Activated CD4-positive, alpha-beta T cell treated with anti-CD3 and anti-CD28 coated beads, Interleukin-10, Interleukin-2, amounts not matched to agents 100 ng/mL and 50 ng/mL, durations not matched to agents 16 hours and 8 hours (primary cell): Measurements from ENCODE around the gene MRAS.

Source experiments
- DNase-seq: peaks from one replicate; pipeline ENCODE4 v3.0.0-alpha.2; 2020

Gene MRAS

GRCh38 chr3:138347960-138348753 lies at the start of gene MRAS:
Gene MRAS, plus strand, starts transcription at chr3:138348579. Its CDS starts 24,305 bp downstream, at chr3:138372884.
- DNase-seq: peak; percentile 34

GRCh38 chr3:138300647-138301046 lies 47.7 kb upstream of the MRAS start:
- DNase-seq: no peak

GRCh38 chr3:138303474-138303873 lies 44.9 kb upstream of the MRAS start:
- no peak for DNase-seq

- no peak for DNase-seq
Observed at GRCh38 chr3:138307899-138308298, 40.5 kb upstream of the MRAS start.

- DNase-seq: no peak
Observed at GRCh38 chr3:138308783-138309182, 39.6 kb upstream of the MRAS start.

GRCh38 chr3:138310494-138310893 lies 37.9 kb upstream of the MRAS start:
- no peak for DNase-seq

GRCh38 chr3:138314751-138315150 lies 33.6 kb upstream of the MRAS start:
- DNase-seq: no peak

GRCh38 chr3:138317687-138318086 lies 30.7 kb upstream of the MRAS start:
- DNase-seq: no peak

GRCh38 chr3:138323971-138324370 lies 24.4 kb upstream of the MRAS start:
- no peak for DNase-seq

- DNase-seq: no peak
Observed at GRCh38 chr3:138325990-138326389, 22.4 kb upstream of the MRAS start.

- DNase-seq: no peak
Observed at GRCh38 chr3:138326866-138327595, 21.3 kb upstream of the MRAS start.

- DNase-seq: peak; percentile 28
Observed at GRCh38 chr3:138327831-138328230, 20.5 kb upstream of the MRAS start.

GRCh38 chr3:138328341-138328740 lies 20.0 kb upstream of the MRAS start:
- peak; percentile 19 for DNase-seq

GRCh38 chr3:138329127-138329983 lies 19.0 kb upstream of the MRAS start, which contains the start of gene NME9:
Gene NME9, minus strand, starts transcription at chr3:138329851. Its CDS starts 516 bp downstream, at chr3:138329335.
- DNase-seq: peak; percentile 92

GRCh38 chr3:138329984-138330293 lies 18.4 kb upstream of the MRAS start:
- DNase-seq: no peak

- DNase-seq: no peak
Observed at GRCh38 chr3:138331143-138331894, 17.1 kb upstream of the MRAS start.

GRCh38 chr3:138332472-138333073 lies 15.8 kb upstream of the MRAS start:
- DNase-seq: peak; percentile 31

- DNase-seq: no peak
Observed at GRCh38 chr3:138334608-138335007, 13.8 kb upstream of the MRAS start.

- no peak for DNase-seq
Observed at GRCh38 chr3:138336454-138336999, 11.9 kb upstream of the MRAS start.

GRCh38 chr3:138338244-138338643 lies 10.1 kb upstream of the MRAS start:
- DNase-seq: no peak

- DNase-seq: no peak
Observed at GRCh38 chr3:138338811-138339210, 9.6 kb upstream of the MRAS start.

- DNase-seq: no peak
Observed at GRCh38 chr3:138340511-138340910, 7.9 kb upstream of the MRAS start.
